CD4-positive, CD25-positive, alpha-beta regulatory T cell (primary cell): ENCODE data around the gene DENND1A. TPM values are rescaled to one million over a fixed set of nuclear protein-coding genes. Genes with fewer than 3 reads are reported as not detected.

Experiments
- ATAC-seq, 2 donors: fragments of 150-1000 bp; cut with Tn5 transposase; one replicate each; pipeline ENCODE4 v1.10.0; 2021; ENCODE audit warnings: low read depth in 2 of 2, moderate number of reproducible peaks in 2 of 2, moderate library complexity in 1 of 2
- DNase-seq, 3 donors: peaks; one replicate each; pipeline versions ENCODE4 v3.0.0 to v3.0.0-alpha.2; 2012 to 2022; ENCODE audit warnings: mixed read lengths in 1 of 3
- H3K27ac ChIP-seq: one replicate; pipeline ENCODE4 v1.7.0; 2013; ENCODE audit warnings: mild to moderate bottlenecking, low read length; ENCODE audit not compliant: insufficient read depth, poor library complexity, severe bottlenecking
- H3K27me3 ChIP-seq: one replicate; pipeline ENCODE4 v1.7.0; 2013; ENCODE audit warnings: low read length; ENCODE audit not compliant: control insufficient read depth, insufficient read depth
- H3K36me3 ChIP-seq: one replicate; pipeline ENCODE4 v1.7.0; 2013; ENCODE audit warnings: mild to moderate bottlenecking, low read length, moderate library complexity; ENCODE audit not compliant: control insufficient read depth, insufficient read depth
- H3K4me1 ChIP-seq: 2 replicates; pipeline ENCODE4 v1.7.0; 2013; ENCODE audit warnings: mild to moderate bottlenecking, low read length; ENCODE audit not compliant: insufficient read depth, control insufficient read depth, poor library complexity, severe bottlenecking
- H3K4me3 ChIP-seq: one replicate; pipeline ENCODE4 v1.7.0; 2013; ENCODE audit warnings: low read depth, mild to moderate bottlenecking, low read length, moderate library complexity
- H3K9me3 ChIP-seq, 2 experiments: 1 replicate in 1 of 2; 2 replicates in 1 of 2; pipeline ENCODE4 v1.7.0; 2013; ENCODE audit warnings: low read length in 2 of 2, mild to moderate bottlenecking in 1 of 2, moderate library complexity in 1 of 2; ENCODE audit not compliant: control insufficient read depth in 2 of 2
- H3K27ac Mint-ChIP-seq, 3 donors: one replicate each; pipeline ENCODE4 v1.8.0; 2020 to 2022; ENCODE audit warnings: mild to moderate bottlenecking in 3 of 3, mixed read lengths in 3 of 3, moderate library complexity in 2 of 3
- H3K27me3 Mint-ChIP-seq: one replicate; pipeline ENCODE4 v1.8.0; 2022; ENCODE audit warnings: mild to moderate bottlenecking, mixed read lengths
- H3K36me3 Mint-ChIP-seq: one replicate; pipeline ENCODE4 v1.8.0; 2020; ENCODE audit warnings: mixed read lengths
- H3K4me1 Mint-ChIP-seq, 4 donors: one replicate each; pipeline ENCODE4 v1.8.0; 2020 to 2022; ENCODE audit warnings: mixed read lengths in 4 of 4, mild to moderate bottlenecking in 1 of 4
- H3K4me3 Mint-ChIP-seq, 4 donors: one replicate each; pipeline ENCODE4 v1.8.0; 2020 to 2022; ENCODE audit warnings: mild to moderate bottlenecking in 4 of 4, mixed read lengths in 4 of 4, moderate library complexity in 3 of 4
- H3K9me3 Mint-ChIP-seq, 7 donors: one replicate each; pipeline ENCODE4 v1.8.0; 2020 to 2022; ENCODE audit warnings: mixed read lengths in 7 of 7, mild to moderate bottlenecking in 3 of 7, moderate library complexity in 2 of 7
- polyA plus RNA-seq, 4 donors: library from polyadenylated mRNA; unstranded; fragments of 300-500 nt; fragmentation: Illumina TruSeq; gene quantifications; one replicate each; pipeline ENCODE4 v1.2.3, GENCODE V29; 2021
- total RNA-seq: library from RNA; stranded (reverse); gene quantifications from one replicate; pipeline ENCODE4 v1.2.3, GENCODE V29; 2022

Gene DENND1A
- total and polyA plus RNA-seq, 5 donors from 2014 or later = 3.5 to 21.8 (median 4.7) TPM

DNA sequence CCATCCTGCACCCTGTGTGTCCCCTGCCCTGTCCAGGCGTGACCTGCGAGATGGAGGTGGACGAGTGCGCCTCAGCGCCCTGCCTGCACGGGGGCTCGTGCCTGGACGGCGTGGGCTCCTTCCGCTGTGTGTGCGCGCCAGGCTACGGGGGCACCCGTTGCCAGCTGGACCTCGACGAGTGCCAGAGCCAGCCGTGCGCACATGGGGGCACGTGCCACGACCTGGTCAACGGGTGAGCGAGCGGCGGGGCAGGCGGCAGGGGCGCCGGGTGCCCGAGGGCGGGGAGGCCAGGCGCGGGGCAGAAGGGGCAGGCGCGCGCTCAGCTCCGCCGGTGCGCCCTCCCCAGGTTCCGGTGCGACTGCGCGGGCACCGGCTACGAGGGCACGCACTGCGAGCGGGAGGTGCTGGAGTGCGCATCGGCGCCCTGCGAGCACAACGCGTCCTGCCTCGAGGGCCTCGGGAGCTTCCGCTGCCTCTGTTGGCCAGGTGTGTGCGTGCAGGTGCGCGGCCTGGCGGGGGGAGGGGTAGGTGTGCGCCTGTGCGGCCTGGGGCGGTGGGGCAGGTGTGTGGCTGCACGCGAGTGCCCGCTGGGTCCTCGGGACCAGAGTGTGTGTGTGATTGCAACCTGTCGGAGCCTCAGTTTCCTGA, 563.9 kb downstream of the DENND1A start:
- no peak overlapping the region for H3K4me3 Mint-ChIP-seq
- DNase-seq = no peak
- H3K4me1 ChIP-seq = no peaks in the 10 kb centered on the region
- no peak overlapping the region for H3K4me3 ChIP-seq
- H3K27me3 Mint-ChIP-seq = peaks cover 7% of the 10 kb centered on the region
- H3K4me1 Mint-ChIP-seq = peaks cover 0 to 2% (median under 1%) of the 10 kb centered on the region in 4 donors
- H3K27ac Mint-ChIP-seq = no peak overlapping the region
- H3K36me3 ChIP-seq = no peaks in the 10 kb centered on the region
- H3K9me3 Mint-ChIP-seq = no peaks in the 10 kb centered on the region
- ATAC-seq = no peak
- no peaks in the 10 kb centered on the region for H3K36me3 Mint-ChIP-seq
- H3K27me3 ChIP-seq = no peaks in the 10 kb centered on the region
- H3K9me3 ChIP-seq = no peaks in the 10 kb centered on the region
- no peak overlapping the region for H3K27ac ChIP-seq

- no peaks in the 10 kb centered on the region for H3K4me1 ChIP-seq
- DNase-seq (no peak), ATAC-seq (no peak)
- H3K4me3 Mint-ChIP-seq = peak overlapping the region in 1 of 4 donors; percentile 63
- H3K27me3 ChIP-seq = no peaks in the 10 kb centered on the region
- peaks cover 0 to 6% (median under 1%) of the 10 kb centered on the region in 4 donors for H3K4me1 Mint-ChIP-seq
- no peaks in the 10 kb centered on the region for H3K9me3 ChIP-seq
- H3K9me3 Mint-ChIP-seq = no peaks in the 10 kb centered on the region
- H3K36me3 ChIP-seq = no peaks in the 10 kb centered on the region
- H3K27me3 Mint-ChIP-seq = peaks cover 7% of the 10 kb centered on the region
- H3K36me3 Mint-ChIP-seq = no peaks in the 10 kb centered on the region
- no peak overlapping the region for H3K4me3 ChIP-seq
- H3K27ac ChIP-seq = no peak overlapping the region
- H3K27ac Mint-ChIP-seq = no peak overlapping the region
These were observed 564.5 kb downstream of the DENND1A start for GRCh38 chr9:123365287-123365880.

- Mint-ChIP-seq H3K36me3 (no peaks in the 10 kb centered on the region), H3K9me3 (no peaks in the 10 kb centered on the region), H3K4me1 (peaks cover 0 to 14% (median 3%) of the 10 kb centered on the region in 4 donors), H3K27me3 (peaks cover 7% of the 10 kb centered on the region), H3K27ac (no peak overlapping the region), H3K4me3 (no peak overlapping the region)
- Histone ChIP-seq H3K4me1 (no peaks in the 10 kb centered on the region), H3K27ac (no peak overlapping the region), H3K4me3 (no peak overlapping the region), H3K27me3 (no peaks in the 10 kb centered on the region), H3K9me3 (no peaks in the 10 kb centered on the region), H3K36me3 (no peaks in the 10 kb centered on the region)
- no peak for DNase-seq
- ATAC-seq = no peak
These were observed 565.6 kb downstream of the DENND1A start for GRCh38 chr9:123364241-123364824.

- Histone ChIP-seq H3K4me3 (no peak overlapping the region), H3K9me3 (no peaks in the 10 kb centered on the region), H3K27ac (no peak overlapping the region), H3K36me3 (no peaks in the 10 kb centered on the region), H3K4me1 (no peaks in the 10 kb centered on the region), H3K27me3 (no peaks in the 10 kb centered on the region)
- no peak for DNase-seq
- ATAC-seq = peak in 1 of 2 donors; percentile 6
- Mint-ChIP-seq H3K9me3 (no peaks in the 10 kb centered on the region), H3K27me3 (peaks cover 7% of the 10 kb centered on the region), H3K4me1 (peaks cover 0 to 22% (median 3%) of the 10 kb centered on the region in 4 donors), H3K27ac (no peak overlapping the region), H3K4me3 (no peak overlapping the region), H3K36me3 (no peaks in the 10 kb centered on the region)
These were observed 567.1 kb downstream of the DENND1A start for GRCh38 chr9:123362856-123363255.

DNA sequence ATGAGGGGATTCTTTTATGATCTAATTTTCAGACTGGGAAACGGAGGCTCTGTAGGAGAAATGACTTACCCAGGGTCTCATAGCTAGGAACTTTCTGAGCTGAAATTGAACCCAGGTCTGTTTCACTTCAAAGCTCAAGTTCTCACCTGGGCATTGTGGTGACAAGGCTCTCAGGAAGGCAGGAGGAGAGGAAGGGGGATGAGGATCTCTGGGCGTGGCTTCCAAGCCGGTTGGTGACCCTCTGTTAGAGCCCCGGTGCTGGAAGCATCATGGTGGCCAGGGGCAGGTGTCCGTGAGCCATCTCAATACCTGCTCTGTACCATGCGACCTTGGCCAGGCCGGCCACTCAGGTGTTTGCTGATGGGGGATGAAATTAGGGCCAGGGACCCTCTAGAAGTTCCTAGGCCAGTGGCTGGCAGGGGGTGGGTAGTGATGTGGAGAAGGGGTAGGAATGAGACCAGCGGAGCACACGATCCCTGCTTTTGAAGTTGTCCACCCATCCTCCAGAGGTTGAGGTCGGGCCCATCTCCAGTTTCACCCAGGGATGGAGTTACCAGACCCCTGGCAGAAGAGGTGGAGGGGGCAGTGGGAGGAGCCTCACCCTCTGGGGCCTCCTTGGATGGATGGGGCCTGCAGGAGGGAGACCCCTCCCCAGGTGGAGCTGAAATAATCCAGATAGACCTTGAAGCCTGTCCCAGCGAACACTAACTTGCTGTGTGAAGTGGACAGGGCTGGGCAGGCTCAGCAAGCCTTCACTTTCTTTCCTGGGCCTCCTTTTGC, 568.0 kb downstream of the DENND1A start:
- H3K27me3 ChIP-seq = no peaks in the 10 kb centered on the region
- H3K9me3 ChIP-seq = no peaks in the 10 kb centered on the region
- H3K36me3 Mint-ChIP-seq = no peaks in the 10 kb centered on the region
- H3K4me1 Mint-ChIP-seq = peaks cover 0 to 22% (median 3%) of the 10 kb centered on the region in 4 donors
- H3K4me3 ChIP-seq = no peak overlapping the region
- H3K36me3 ChIP-seq = no peaks in the 10 kb centered on the region
- H3K27ac ChIP-seq = no peak overlapping the region
- H3K27ac Mint-ChIP-seq = no peak overlapping the region
- no peak overlapping the region for H3K4me3 Mint-ChIP-seq
- H3K9me3 Mint-ChIP-seq = no peaks in the 10 kb centered on the region
- H3K27me3 Mint-ChIP-seq = peaks cover 7% of the 10 kb centered on the region
- no peaks in the 10 kb centered on the region for H3K4me1 ChIP-seq
- DNase-seq (no peak), ATAC-seq (no peak)

DNA sequence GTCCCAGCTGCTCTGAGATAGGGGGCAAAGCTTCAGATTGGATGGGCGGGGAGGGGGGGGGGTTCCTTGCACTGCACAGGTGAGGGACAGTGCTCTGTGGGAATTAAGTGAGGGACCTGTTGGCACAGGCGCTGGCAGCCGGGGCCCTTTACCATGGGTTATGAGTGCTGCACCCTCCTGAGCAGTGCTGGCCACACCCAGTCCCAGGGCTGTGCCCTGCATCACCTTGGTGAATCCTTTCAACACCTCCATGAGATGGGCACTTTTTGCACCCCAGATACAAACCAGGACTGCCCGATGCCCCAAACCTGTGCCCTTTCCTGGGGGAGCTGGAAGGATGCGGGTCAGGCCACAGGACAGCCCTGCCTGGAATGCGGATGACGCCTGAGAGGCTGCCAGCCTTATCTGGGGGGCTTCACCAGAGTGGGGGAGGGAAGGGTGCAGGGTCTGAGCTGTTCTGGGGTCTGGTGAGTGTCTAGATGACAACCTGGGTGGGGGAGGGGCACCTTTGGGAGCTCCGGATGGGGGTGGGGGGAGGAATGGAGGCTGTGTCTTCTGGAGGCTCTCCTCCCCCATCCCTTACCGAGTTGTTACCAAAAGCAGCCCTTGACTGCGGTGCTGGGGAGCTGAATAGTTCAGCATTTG, 568.7 kb downstream of the DENND1A start:
- H3K4me1 ChIP-seq = no peaks in the 10 kb centered on the region
- H3K4me1 Mint-ChIP-seq = peaks cover 0 to 22% (median 3%) of the 10 kb centered on the region in 4 donors
- peaks cover 7% of the 10 kb centered on the region for H3K27me3 Mint-ChIP-seq
- no peak overlapping the region for H3K4me3 Mint-ChIP-seq
- H3K27ac ChIP-seq = no peak overlapping the region
- no peaks in the 10 kb centered on the region for H3K36me3 Mint-ChIP-seq
- no peak overlapping the region for H3K4me3 ChIP-seq
- ATAC-seq = no peak
- no peak overlapping the region for H3K27ac Mint-ChIP-seq
- no peaks in the 10 kb centered on the region for H3K36me3 ChIP-seq
- H3K27me3 ChIP-seq = no peaks in the 10 kb centered on the region
- no peaks in the 10 kb centered on the region for H3K9me3 Mint-ChIP-seq
- no peak for DNase-seq
- no peaks in the 10 kb centered on the region for H3K9me3 ChIP-seq
